ENCODE results near the gene OR10D3. TPM values are rescaled to one million over a fixed set of nuclear protein-coding genes. Genes with fewer than 3 reads are reported as not detected.

The OR10D3 gene
- total RNA-seq, 1 experiment from 2014 or later = not detected

Other genes starting within 250 kb of the OR10D3 start
- not detected in 2 replicates for gene OR4D5, start 243.7 kb upstream of the OR10D3 start, total RNA-seq (2014; rRNA removed; shearing (Covaris generic))
- gene OR6T1, start 239.5 kb upstream of the OR10D3 start, total RNA-seq (2014; rRNA removed; shearing (Covaris generic)) = not detected in 2 replicates
- gene OR10S1, start 205.6 kb upstream of the OR10D3 start, total RNA-seq (2014; rRNA removed; shearing (Covaris generic)) = not detected in 2 replicates
- not detected in 2 replicates for gene OR10G6, start 188.2 kb upstream of the OR10D3 start, total RNA-seq (2014; rRNA removed; shearing (Covaris generic))
- gene OR10G4, start 170.3 kb upstream of the OR10D3 start, total RNA-seq (2014; rRNA removed; shearing (Covaris generic)) = not detected in 2 replicates
- not detected in 2 replicates for gene OR10G9, start 160.3 kb upstream of the OR10D3 start, total RNA-seq (2014; rRNA removed; shearing (Covaris generic))
- not detected in 2 replicates for gene OR10G8, start 156.5 kb upstream of the OR10D3 start, total RNA-seq (2014; rRNA removed; shearing (Covaris generic))
- not detected in 2 replicates for gene OR10G7, start 142.0 kb upstream of the OR10D3 start, total RNA-seq (2014; rRNA removed; shearing (Covaris generic))
- gene VWA5A, start 67.9 kb upstream of the OR10D3 start, total RNA-seq (2014; rRNA removed; shearing (Covaris generic)) = 3.3 and 4.3 TPM in 2 replicates
- not detected in 2 replicates for gene OR8G1, start 57.8 kb downstream of the OR10D3 start, total RNA-seq (2014; rRNA removed; shearing (Covaris generic))
- gene OR8G5, start 73.0 kb downstream of the OR10D3 start, total RNA-seq (2014; rRNA removed; shearing (Covaris generic)) = not detected in 2 replicates
- gene OR8D1, start 130.6 kb downstream of the OR10D3 start, total RNA-seq (2014; rRNA removed; shearing (Covaris generic)) = not detected in 2 replicates
- gene OR8D2, start 136.9 kb downstream of the OR10D3 start, total RNA-seq (2014; rRNA removed; shearing (Covaris generic)) = not detected in 2 replicates
- not detected in 2 replicates for gene OR8B2, start 201.2 kb downstream of the OR10D3 start, total RNA-seq (2014; rRNA removed; shearing (Covaris generic))
- not detected in 2 replicates for gene OR8B3, start 215.7 kb downstream of the OR10D3 start, total RNA-seq (2014; rRNA removed; shearing (Covaris generic))
- not detected in 2 replicates for gene OR8B4, start 241.5 kb downstream of the OR10D3 start, total RNA-seq (2014; rRNA removed; shearing (Covaris generic))

Measured in M059J (cell line).